MCF 10A (cell line): ENCODE data around the gene TREML1. TPM values are rescaled to one million over a fixed set of nuclear protein-coding genes. Genes with fewer than 3 reads are reported as not detected.

Experiments used
- BruUV-seq: library from RNA; stranded (reverse); fragments of 400-500 nt; replicated peaks from 2 replicates; lab custom pipeline; 2021; lab: Mats Ljungman, UMichigan
- CTCF ChIA-PET: fragments of 300-600 bp; sonication (Branson Sonifier 250); formaldehyde crosslinking; extraction: SDS; loops from one replicate; lab custom pipeline; 2021; ENCODE audit warnings: antibody characterized with exemption, inconsistent platforms; lab: Yijun Ruan, JAX
- POLR2A ChIA-PET: fragments of 300-600, 350-650 bp; sonication (Branson Sonifier 250); formaldehyde crosslinking; extraction: SDS; loops from one replicate; lab custom pipeline; 2020; ENCODE audit warnings: antibody characterized with exemption, inconsistent platforms; lab: Yijun Ruan, JAX
- DNase-seq: peaks from one replicate; pipeline ENCODE4 v3.0.0-alpha.2; 2018; ENCODE audit not compliant: unreplicated experiment
- H3K27ac Mint-ChIP-seq: one replicate; pipeline ENCODE4 v1.8.0; 2022; ENCODE audit warnings: mild to moderate bottlenecking, low read depth, mixed read lengths; ENCODE audit not compliant: unreplicated experiment
- H3K27me3 Mint-ChIP-seq: one replicate; pipeline ENCODE4 v1.8.0; 2022; ENCODE audit warnings: mixed read lengths; ENCODE audit not compliant: insufficient read depth, unreplicated experiment
- H3K36me3 Mint-ChIP-seq: one replicate; pipeline ENCODE4 v1.8.0; 2022; ENCODE audit warnings: mild to moderate bottlenecking, moderate library complexity, mixed read lengths; ENCODE audit not compliant: insufficient read depth, unreplicated experiment
- H3K4me1 Mint-ChIP-seq: one replicate; pipeline ENCODE4 v1.8.0; 2022; ENCODE audit warnings: mixed read lengths; ENCODE audit not compliant: insufficient read depth, unreplicated experiment
- H3K4me3 Mint-ChIP-seq: one replicate; pipeline ENCODE4 v1.8.0; 2022; ENCODE audit warnings: mild to moderate bottlenecking, moderate library complexity, mixed read lengths; ENCODE audit not compliant: unreplicated experiment
- H3K9me3 Mint-ChIP-seq: one replicate; pipeline ENCODE4 v1.8.0; 2022; ENCODE audit warnings: mixed read lengths; ENCODE audit not compliant: unreplicated experiment
- intact Hi-C: fragments of 100-400 bp; cut with micrococcal nuclease; formaldehyde crosslinking; loops from 2 replicates; pipeline ENCODE4 v1.14.1; 2022
- total RNA-seq: library from RNA; stranded (reverse); gene quantifications from 2 replicates; pipeline ENCODE4 v1.2.3, GENCODE V29; 2022
- TF ChIP-seq, protein P1 (sequence below): fragments of 200-600 bp; IDR thresholded peaks from one replicate; pipeline ENCODE4 v1.8.0; 2022; ENCODE audit warnings: antibody characterized with exemption, mild to moderate bottlenecking; ENCODE audit not compliant: unreplicated experiment

Gene TREML1
- total RNA-seq, 1 experiment from 2014 or later, result not detected

GRCh38 chr6:41200296-41200900, 46.3 kb upstream of the TREML1 start:
- BruUV-seq, result no TSS peak
- peaks cover 43% of the 10 kb centered on the region for H3K27me3 Mint-ChIP-seq
- no peak overlapping the region for H3K27ac Mint-ChIP-seq
- CTCF ChIA-PET, result interaction anchor here (0.6 to 1.1 kb wide), 3 partner anchors 8 to 17 kb away, joined by 3 to 5 read pairs (median 4); no protein-coding TSS in a partner anchor
- no peaks in the 10 kb centered on the region for H3K9me3 Mint-ChIP-seq
- H3K36me3 Mint-ChIP-seq, result no peaks in the 10 kb centered on the region
- no peaks in the 10 kb centered on the region for H3K4me1 Mint-ChIP-seq
- TF ChIP-seq, protein P1, sequence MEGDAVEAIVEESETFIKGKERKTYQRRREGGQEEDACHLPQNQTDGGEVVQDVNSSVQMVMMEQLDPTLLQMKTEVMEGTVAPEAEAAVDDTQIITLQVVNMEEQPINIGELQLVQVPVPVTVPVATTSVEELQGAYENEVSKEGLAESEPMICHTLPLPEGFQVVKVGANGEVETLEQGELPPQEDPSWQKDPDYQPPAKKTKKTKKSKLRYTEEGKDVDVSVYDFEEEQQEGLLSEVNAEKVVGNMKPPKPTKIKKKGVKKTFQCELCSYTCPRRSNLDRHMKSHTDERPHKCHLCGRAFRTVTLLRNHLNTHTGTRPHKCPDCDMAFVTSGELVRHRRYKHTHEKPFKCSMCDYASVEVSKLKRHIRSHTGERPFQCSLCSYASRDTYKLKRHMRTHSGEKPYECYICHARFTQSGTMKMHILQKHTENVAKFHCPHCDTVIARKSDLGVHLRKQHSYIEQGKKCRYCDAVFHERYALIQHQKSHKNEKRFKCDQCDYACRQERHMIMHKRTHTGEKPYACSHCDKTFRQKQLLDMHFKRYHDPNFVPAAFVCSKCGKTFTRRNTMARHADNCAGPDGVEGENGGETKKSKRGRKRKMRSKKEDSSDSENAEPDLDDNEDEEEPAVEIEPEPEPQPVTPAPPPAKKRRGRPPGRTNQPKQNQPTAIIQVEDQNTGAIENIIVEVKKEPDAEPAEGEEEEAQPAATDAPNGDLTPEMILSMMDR, result no peak
- DNase-seq, result no peak
- POLR2A ChIA-PET, result interaction anchor here (1.2 kb wide), 1 partner anchor 128 kb away, joined by 3 read pairs; the partner anchor contains the start of genes NFYA and OARD1
- no peak overlapping the region for H3K4me3 Mint-ChIP-seq
- intact Hi-C loops, result no loop called here

- TF ChIP-seq, protein P1, result no peak
- no TSS peak for BruUV-seq
- Mint-ChIP-seq H3K27ac (no peak overlapping the region), H3K4me3 (no peak overlapping the region), H3K4me1 (no peaks in the 10 kb centered on the region), H3K27me3 (peaks cover 43% of the 10 kb centered on the region), H3K9me3 (no peaks in the 10 kb centered on the region), H3K36me3 (no peaks in the 10 kb centered on the region)
- intact Hi-C loops, result no loop called here
- ChIA-PET POLR2A (interaction anchor here (1.2 kb wide), 1 partner anchor 127 kb away, joined by 3 read pairs; the partner anchor contains the start of genes NFYA and OARD1), CTCF (interaction anchor here (0.6 to 1.1 kb wide), 3 partner anchors 8 to 18 kb away, joined by 3 to 5 read pairs (median 4); no protein-coding TSS in a partner anchor)
- DNase-seq, result no peak
Measured at GRCh38 chr6:41199552-41200246, 45.6 kb upstream of the TREML1 start.

- POLR2A ChIA-PET, result no interaction called here
- CTCF ChIA-PET, result interaction anchor here (0.5 to 1.4 kb wide), 4 partner anchors 15 to 1331 kb away, joined by 3 to 7 read pairs (median 4); no protein-coding TSS in a partner anchor
Measured at GRCh38 chr6:41197234-41197633, 43.1 kb upstream of the TREML1 start.

GRCh38 chr6:41194386-41194785, 40.2 kb upstream of the TREML1 start:
- TF ChIP-seq, protein P1, result no peak
- no peak overlapping the region for H3K4me3 Mint-ChIP-seq
- H3K27ac Mint-ChIP-seq, result no peak overlapping the region
- H3K27me3 Mint-ChIP-seq, result peaks cover 60% of the 10 kb centered on the region
- POLR2A ChIA-PET, result no interaction called here
- H3K9me3 Mint-ChIP-seq, result peaks cover 5% of the 10 kb centered on the region
- H3K4me1 Mint-ChIP-seq, result no peaks in the 10 kb centered on the region
- no peak for DNase-seq
- intact Hi-C loops, result no loop called here
- BruUV-seq, result no TSS peak
- no peaks in the 10 kb centered on the region for H3K36me3 Mint-ChIP-seq
- CTCF ChIA-PET, result no interaction called here

More at GRCh38 chr6:41197234-41197633, 43.1 kb upstream of the TREML1 start:
- H3K27ac Mint-ChIP-seq, result no peak overlapping the region
- H3K4me1 Mint-ChIP-seq, result no peaks in the 10 kb centered on the region
- H3K36me3 Mint-ChIP-seq, result no peaks in the 10 kb centered on the region
- no TSS peak for BruUV-seq
- H3K27me3 Mint-ChIP-seq, result peaks cover 55% of the 10 kb centered on the region
- intact Hi-C loops, result no loop called here
- no peak overlapping the region for H3K4me3 Mint-ChIP-seq
- no peak for DNase-seq
- no peaks in the 10 kb centered on the region for H3K9me3 Mint-ChIP-seq
- TF ChIP-seq, protein P1, result no peak
